Astrocyte of the cerebellum (primary cell): ENCODE results near the gene ANO10.

Experiments
- DNase-seq: peaks from one replicate; pipeline ENCODE4 v3.0.0-alpha.2; 2011; ENCODE audit warnings: low read depth
- H3K4me3 ChIP-seq: 2 replicates; pipeline ENCODE4 v1.5.1; 2011; ENCODE audit warnings: mild to moderate bottlenecking, low read depth, low read length, moderate library complexity
- in situ Hi-C: cut with HindIII; loops from 2 replicates; pipeline ENCODE4 v1.10.0; 2017; ENCODE audit warnings: low sequenced_read_pairs
- TF ChIP-seq, protein P1 (sequence below): IDR thresholded peaks from 2 replicates; pipeline ENCODE4 v1.5.1; 2012; ENCODE audit warnings: low read length, low read depth, moderate library complexity, mild to moderate bottlenecking; ENCODE audit errors: missing control alignments

The ANO10 gene

DNA sequence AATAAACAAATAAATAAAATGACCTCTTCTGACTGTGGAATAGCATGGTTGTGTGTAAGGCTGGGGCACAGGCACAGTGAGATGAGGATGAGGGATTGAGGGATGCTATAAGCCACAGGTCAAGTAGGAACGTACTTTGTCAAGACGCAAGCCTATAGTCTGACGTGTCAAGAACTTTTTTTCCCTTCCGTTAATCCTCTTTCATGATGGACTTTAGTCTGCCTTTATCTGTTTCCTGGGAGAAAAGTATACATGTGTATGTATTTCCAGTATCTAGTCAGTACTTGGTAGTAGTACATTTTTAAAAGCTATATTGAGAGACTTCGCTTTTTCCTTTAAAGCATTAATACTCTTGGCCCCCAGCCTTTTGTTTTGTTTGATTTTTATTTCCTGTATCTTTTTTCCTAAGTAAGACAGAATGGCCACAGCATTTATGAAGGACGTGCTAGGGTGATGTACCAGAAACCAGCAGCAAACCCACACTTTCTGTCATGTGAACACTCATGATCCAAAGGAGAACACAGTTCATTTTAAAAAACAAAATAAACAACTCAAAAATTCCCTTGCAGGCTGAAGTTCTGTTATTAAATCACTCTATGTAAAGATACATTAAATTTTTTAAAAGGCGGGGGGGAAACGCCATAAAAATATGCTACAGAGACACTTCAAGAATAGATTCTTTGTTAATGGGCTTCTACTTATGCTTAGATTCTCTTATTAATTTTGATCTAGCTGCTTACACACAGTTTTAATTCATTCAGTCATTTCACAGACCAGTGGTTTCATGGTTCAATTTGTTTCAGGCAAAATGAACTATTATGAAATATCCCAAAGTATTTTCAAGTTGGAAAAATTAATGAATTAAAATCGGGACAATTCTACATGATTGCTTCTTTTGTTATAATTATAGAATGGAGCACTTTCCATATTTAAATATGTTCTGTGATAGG is 220.8 kb downstream of the ANO10 start:
- no peak for DNase-seq
- H3K4me3 ChIP-seq, result no peak overlapping the region
- TF ChIP-seq, protein P1, sequence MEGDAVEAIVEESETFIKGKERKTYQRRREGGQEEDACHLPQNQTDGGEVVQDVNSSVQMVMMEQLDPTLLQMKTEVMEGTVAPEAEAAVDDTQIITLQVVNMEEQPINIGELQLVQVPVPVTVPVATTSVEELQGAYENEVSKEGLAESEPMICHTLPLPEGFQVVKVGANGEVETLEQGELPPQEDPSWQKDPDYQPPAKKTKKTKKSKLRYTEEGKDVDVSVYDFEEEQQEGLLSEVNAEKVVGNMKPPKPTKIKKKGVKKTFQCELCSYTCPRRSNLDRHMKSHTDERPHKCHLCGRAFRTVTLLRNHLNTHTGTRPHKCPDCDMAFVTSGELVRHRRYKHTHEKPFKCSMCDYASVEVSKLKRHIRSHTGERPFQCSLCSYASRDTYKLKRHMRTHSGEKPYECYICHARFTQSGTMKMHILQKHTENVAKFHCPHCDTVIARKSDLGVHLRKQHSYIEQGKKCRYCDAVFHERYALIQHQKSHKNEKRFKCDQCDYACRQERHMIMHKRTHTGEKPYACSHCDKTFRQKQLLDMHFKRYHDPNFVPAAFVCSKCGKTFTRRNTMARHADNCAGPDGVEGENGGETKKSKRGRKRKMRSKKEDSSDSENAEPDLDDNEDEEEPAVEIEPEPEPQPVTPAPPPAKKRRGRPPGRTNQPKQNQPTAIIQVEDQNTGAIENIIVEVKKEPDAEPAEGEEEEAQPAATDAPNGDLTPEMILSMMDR, result no peak
- in situ Hi-C loops, result no loop called here

DNA sequence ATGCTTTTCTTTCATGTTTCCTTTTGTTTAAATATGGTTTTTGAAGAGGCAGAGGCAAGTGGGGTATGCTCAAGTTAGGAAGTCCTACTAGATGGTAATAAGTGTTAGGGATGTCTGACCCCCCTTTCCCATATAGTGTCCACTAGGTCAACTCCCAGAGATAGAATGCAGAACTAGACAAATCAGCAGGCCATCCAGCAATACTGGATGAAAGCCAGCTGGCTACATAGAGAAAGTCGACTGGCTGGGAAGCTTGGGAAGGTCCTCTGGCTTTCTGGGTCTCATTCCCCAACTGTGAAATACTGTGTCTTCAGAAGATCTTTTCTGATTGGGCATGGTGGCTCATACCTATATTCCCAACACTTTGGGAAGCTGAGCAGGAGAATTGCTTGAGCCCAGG is 221.6 kb downstream of the ANO10 start:
- H3K4me3 ChIP-seq, result no peak overlapping the region
- DNase-seq, result no peak
- TF ChIP-seq, protein P1, result no peak
- in situ Hi-C loops, result no loop called here

GRCh38 chr3:43399034-43399433 is 222.8 kb downstream of the ANO10 start:
- TF ChIP-seq, protein P1, result no peak
- no peak overlapping the region for H3K4me3 ChIP-seq
- in situ Hi-C loops, result no loop called here
- DNase-seq, result no peak

DNA sequence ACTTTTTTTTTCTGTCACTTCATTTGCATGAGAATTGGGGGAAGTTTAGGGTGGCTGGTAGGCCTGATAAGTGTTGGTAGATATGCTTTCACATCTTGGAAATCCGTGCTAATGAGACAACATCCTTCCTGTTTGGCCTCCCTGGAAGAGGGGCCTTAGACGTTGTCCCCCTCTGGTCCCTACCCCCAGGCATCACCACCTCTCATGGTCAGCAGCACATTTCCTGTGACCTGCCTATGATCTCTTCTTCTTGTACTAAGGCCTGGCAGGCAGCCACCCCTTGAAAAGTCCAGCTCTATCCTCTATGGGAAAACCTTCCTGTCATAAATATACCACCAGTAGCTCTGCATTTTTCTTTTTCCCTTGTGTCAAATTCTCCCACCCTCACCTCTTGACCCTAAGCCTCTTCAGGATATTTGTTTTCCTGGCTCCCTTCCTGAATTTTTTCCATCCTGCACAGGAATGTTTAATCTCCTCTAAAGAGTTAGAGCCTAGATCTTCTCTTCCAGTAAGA is 227.7 kb downstream of the ANO10 start:
- in situ Hi-C loops, result no loop called here
- no peak for DNase-seq
- no peak overlapping the region for H3K4me3 ChIP-seq
- TF ChIP-seq, protein P1, result no peak

DNA sequence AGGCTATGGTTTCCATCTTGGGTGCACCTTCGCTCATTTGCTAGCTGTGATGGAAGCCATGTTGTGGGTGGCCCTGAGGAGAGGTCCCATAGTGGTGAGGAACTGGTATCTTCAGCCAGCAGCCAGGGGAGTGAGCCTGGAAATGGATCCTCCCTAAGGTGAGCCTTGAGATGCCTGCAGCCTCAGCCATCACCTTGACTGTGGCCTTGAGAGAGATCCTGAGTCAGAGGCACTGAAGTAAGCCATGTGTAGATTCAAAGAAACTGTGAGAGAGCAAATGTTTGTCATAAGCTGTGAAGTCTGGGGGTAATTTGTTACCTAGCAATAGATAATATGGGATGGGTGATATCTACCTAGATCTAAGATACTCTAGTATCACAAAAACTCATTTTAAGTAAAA is 230.2 kb downstream of the ANO10 start:
- in situ Hi-C loops, result no loop called here
- DNase-seq, result no peak
- TF ChIP-seq, protein P1, result no peak
- H3K4me3 ChIP-seq, result no peak overlapping the region

GRCh38 chr3:43390255-43390588 is 231.6 kb downstream of the ANO10 start:
- in situ Hi-C loops, result no loop called here
- no peak for DNase-seq

More at GRCh38 chr3:43390255-43390588, 231.6 kb downstream of the ANO10 start:
- TF ChIP-seq, protein P1, result no peak
- no peak overlapping the region for H3K4me3 ChIP-seq
